ENCODE results near the gene SIPA1L2. TPM values are rescaled to one million over a fixed set of nuclear protein-coding genes. Genes with fewer than 3 reads are reported as not detected.

The SIPA1L2 gene
- total RNA-seq, 1 experiment from 2014 or later: 8.9 TPM

DNA sequence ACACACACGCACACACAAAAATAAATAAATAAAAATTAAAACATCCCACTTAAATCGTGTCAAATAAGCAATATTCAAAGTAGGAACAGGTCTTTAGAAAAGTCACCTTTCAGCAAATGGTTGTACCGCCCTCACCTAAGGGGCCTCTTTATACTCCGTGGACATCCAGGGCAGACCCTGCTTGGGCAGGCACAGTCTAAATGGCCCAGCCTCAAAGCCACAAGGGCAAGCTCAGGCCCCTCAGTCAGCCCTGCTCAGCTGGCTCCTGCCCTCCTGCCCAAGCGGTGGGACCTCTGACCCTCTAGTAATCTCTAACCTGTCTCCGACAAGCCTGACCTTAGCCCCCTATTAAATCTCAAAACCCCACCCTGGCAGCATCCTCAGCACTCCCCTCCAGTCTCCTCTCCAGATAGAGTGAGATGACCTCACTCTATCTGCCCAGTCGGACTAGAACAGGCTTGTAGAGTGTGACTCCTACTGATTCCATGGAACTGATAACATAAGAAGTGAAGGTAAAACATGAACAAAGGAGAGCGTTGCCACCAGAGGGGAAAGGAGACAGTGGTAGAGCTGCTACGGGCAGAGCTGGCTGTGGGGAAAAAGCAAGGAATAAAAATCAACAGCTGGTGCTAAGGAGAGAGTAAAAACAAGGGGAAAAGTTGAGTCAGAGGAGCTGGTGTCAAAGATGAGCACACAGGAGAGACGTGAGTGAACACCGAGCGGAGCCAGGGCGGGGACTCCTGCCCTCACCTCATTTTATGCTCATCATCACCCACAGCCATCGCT is 36.0 kb downstream of the SIPA1L2 start:
- DNase-seq (ENCODE audit: extremely low read depth, low read depth): no peak

DNA sequence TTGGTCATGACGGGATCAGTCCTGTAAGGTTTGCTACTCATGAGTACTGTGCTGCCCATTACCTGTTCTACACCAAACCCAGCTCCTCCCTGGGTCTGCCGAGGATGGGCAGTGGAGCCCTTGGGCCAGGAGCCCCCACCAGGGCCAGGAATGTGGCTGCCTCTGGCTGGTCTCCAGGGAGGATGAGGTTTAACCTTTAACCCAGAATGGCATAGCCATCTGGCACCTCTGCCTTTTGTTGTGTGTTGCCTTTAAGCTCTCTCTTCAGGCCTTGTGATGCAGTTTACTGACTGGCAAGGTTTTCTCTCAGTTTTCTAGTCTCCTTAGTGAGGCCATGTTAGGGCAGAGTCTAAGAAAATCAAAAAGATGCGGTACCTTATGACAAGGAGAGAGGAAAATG is 38.6 kb downstream of the SIPA1L2 start:
- DNase-seq (ENCODE audit: extremely low read depth, low read depth): no peak

DNA sequence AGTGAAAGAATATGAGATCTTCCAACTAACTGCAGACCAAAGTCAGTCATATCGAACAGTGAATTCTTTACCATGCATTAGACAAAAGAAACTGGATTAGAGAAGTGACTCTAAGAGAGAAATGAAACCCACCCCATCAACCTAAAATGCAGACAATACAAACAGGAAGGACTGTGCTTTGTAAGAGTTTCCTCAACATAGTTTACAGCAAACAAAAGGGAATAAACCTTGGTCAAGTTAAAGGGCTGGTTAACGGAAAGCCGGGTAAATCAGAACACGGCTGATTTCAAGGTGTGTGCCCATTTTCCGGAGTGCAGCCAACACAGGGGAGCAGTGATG is 39.2 kb downstream of the SIPA1L2 start:
- no peak for DNase-seq (ENCODE audit: extremely low read depth, low read depth)

DNA sequence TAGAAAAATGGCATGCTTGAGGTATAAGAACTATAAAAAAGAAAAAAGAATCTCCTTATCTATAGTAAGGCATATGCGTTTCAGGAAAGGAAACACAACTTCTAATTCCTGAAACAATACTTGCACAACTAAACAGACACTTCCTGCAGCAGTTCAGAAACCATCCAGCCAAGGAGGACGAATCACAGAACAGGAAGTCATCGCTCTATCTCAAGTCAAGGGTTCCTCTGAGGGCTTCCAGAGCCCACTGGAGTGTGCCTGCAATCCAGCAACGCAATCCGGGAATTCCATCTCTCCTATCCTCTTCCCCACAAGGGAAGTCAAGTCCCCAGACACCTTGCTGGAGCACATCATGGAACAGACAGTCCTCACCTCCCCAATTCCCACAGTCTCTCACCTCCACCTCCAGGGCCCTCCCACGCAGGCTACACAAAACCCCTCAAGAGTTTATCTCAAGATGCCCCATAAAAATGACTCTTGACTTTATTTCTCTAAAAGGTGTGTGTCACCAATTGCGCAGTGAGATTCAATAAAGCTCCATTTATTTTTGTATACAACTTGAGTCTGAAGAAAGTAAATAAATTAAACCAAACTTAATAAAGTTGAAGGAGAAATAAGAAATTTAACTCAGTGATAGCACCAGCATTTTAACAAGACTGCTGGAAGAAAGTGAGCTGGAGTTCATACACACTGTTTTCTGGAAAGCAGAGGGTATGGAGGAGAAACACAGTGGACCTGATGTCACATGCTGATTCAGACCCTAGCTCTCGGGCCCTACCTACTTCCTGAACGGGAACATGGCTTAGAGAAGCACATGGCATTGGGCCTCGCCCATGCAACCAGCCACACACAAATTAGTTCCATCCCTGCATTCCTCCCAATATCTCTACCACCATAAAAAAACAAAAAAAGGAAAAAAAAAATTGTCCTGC is 39.9 kb downstream of the SIPA1L2 start:
- no peak for DNase-seq (ENCODE audit: extremely low read depth, low read depth)

DNA sequence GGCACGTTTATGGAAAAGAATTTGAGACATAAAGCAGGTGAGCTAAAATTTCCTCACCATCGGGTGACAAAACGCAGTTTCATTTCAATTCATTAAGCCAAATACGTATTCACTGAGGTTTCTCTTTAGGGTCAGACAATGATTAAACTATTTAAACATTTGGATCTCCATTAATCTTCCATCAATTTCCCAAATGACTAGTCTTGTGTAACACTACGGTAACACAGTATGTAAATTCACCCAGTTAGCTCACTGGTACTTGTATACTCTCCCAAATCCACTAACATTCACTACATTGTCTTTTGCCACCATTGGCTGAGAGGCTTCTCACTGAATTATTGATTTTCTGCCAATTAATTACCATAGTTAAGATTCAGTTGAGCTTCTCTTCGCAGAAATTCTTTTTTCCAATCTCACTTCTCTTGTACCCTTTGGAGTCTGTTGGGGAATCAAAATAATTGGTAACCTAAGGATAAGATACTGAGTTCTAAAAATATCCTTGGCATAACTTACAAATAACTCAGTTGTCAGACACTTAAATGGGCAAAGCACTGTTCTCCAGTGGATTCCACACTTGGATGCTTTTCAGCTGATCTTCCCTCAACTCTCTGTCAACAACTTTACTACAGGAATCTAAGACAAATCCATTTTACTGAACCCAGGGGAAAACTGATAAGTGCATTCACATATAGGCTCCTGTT is 40.7 kb downstream of the SIPA1L2 start:
- DNase-seq (ENCODE audit: extremely low read depth, low read depth): no peak

DNA sequence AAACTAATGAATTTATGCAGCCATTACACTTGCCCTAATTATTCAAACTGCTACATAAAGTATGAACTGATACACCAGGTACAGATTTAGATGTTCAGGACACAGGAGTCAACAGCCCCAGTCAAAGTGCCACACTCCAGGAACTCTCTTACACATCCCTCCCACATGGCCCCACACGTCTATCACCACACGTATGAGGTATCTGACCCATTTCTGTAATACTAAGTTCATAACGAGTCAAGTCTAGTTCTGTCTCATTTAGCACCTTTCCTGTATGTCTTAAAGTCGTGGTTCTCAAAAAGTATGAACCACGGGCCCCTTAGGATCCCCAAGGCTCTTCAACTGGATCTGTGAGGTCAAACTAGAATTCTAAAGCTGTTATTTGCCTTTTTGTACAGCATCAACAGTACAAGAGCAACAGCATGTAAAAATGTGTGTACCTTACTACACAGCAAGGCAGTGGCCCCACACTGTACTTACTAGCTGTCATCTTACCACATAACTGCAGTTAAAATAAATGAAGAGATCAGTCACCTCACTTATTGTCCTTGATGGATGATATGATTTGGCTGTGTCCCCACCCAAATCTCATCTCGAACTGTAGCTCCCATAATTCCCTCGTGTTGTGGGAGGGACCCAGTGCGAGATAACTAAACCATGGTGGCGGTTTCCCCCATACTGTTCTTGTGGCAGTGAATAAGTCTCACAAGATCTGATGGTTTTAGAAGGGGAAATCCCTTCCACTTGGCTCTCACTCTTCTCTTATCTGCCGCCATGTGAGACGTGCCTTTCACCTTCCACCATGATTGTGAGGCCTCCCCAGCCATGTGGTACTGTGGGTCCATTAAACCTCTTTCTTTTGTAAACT is 42.6 kb downstream of the SIPA1L2 start:
- DNase-seq (ENCODE audit: extremely low read depth, low read depth): no peak

DNA sequence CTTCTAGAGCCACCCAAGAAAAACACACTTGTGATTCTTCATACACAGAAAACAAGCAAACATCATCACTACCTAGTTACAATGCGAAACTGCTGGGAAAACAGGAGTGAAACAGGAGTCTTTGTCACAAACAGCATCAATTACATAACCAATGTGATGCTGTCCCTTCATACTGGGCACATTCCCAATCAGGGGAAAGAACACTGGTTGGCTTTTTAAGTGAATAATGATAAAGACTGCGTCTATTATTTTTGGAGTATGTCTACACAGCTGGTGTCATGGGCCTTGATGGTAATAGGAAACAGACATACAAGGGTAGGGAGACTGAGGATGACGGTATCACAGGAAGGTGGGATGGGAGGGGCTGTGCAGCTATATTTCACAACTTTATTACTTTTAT is 43.3 kb downstream of the SIPA1L2 start:
- no peak for DNase-seq (ENCODE audit: extremely low read depth, low read depth)

DNA sequence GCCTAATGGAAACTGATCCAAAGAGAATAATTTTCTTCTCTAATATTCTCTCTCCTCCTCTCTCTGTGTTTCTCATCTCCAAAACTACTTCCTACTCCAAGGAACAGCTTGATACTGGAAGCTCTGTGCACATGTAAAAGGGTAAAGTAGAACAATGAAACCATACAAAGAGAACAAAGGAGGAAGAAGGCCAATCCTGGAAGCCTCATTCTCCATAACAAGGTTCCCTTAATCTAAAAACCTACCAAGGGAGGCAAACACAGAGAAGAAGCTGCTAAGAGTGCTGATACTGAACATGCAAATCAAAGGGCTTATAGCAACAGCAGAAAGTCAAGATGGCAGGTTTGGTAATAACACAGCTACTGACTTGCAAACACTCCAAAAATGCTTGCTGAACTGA is 44.4 kb downstream of the SIPA1L2 start:
- no peak for DNase-seq (ENCODE audit: extremely low read depth, low read depth)

DNA sequence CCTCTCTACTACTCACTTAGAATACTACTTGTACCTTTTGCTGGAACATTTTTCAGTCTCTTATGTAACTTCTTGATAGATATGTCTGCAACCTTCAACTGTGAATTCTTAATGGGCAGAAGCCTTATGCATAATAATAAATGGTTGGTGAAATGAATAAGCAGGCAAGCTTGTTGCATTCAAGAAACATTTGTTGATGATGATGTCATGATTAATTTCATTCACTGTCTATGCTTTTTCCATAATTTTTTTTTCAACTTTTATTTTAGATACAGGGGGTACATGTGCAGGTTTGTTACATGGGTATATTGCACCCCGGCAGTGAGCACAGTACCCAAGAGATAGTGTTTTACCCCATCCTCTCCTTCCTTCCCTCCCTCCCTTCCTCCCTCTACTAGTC is 48.0 kb downstream of the SIPA1L2 start:
- DNase-seq (ENCODE audit: extremely low read depth, low read depth): no peak

Other genes starting within 250 kb of the SIPA1L2 start
- 0.59 and 1.1 TPM in 2 replicates for gene MAP10, start 175.3 kb upstream of the SIPA1L2 start, total RNA-seq (2014; rRNA removed; shearing (Covaris generic))